ENCODE data around the gene NCR3LG1.

Gene NCR3LG1

DNA sequence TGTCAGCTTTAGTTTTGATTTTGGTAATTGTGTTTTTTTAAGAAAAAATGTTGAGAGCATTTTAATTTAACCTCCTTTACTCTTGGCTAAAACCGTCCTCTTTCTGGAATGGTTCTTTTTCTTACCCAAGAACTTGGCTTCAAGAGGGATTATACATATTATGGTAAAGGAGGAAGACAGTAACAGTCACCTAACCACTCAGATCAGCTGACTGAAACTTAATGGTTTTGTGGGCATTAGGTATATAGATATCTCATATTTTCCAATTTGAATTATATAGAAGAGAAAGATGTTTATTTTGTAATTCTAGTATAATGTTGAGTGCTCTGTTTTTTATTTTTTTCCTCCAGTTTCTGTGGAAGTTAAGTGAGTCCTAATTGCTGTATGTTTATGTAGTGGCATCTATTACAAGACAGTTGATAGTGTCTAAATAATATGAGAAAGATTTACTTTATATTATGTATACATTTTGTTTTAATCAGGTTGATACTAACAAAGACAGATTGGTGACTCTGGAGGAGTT is 36.6 kb upstream of the NCR3LG1 start:
- no peaks in the 10 kb centered on the region for H3K9me3 ChIP-seq (ENCODE audit: insufficient read depth, low read length, severe bottlenecking)
- no peak overlapping the region for H3K27ac ChIP-seq (ENCODE audit: low read length)
- no peak for DNase-seq
- peaks cover 23% of the 10 kb centered on the region; the same call in 1 of the 2 replicates for H4K20me1 ChIP-seq (ENCODE audit: insufficient read depth, low read length)
- H3K27me3 ChIP-seq (ENCODE audit: insufficient read depth, low read length, poor library complexity), result no peaks in the 10 kb centered on the region
- H3K4me2 ChIP-seq (ENCODE audit: insufficient read depth, low read length), result no peak overlapping the region
- H3K9ac ChIP-seq (ENCODE audit: low read depth, low read length), result no peak overlapping the region
- H3K36me3 ChIP-seq (ENCODE audit: insufficient read depth, low read length), result peaks cover 100% of the 10 kb centered on the region
- TF ChIP-seq, protein P1, sequence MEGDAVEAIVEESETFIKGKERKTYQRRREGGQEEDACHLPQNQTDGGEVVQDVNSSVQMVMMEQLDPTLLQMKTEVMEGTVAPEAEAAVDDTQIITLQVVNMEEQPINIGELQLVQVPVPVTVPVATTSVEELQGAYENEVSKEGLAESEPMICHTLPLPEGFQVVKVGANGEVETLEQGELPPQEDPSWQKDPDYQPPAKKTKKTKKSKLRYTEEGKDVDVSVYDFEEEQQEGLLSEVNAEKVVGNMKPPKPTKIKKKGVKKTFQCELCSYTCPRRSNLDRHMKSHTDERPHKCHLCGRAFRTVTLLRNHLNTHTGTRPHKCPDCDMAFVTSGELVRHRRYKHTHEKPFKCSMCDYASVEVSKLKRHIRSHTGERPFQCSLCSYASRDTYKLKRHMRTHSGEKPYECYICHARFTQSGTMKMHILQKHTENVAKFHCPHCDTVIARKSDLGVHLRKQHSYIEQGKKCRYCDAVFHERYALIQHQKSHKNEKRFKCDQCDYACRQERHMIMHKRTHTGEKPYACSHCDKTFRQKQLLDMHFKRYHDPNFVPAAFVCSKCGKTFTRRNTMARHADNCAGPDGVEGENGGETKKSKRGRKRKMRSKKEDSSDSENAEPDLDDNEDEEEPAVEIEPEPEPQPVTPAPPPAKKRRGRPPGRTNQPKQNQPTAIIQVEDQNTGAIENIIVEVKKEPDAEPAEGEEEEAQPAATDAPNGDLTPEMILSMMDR (IDR thresholded peaks at IDR 0.05; ENCODE audit: borderline replicate concordance, extremely low read depth, low read length, poor library complexity, severe bottlenecking), result no peak
- no peak for TF ChIP-seq EZH2 (IDR thresholded peaks at IDR 0.05; ENCODE audit: borderline replicate concordance, low read depth, low read length, severe bottlenecking)
- no peak for ATAC-seq (ENCODE audit: insufficient read depth, low read depth)
- peaks cover 87% of the 10 kb centered on the region for H3K79me2 ChIP-seq (ENCODE audit: insufficient read depth, low read length)
- 0 out of 2 replicates have a peak, but pooled peaks cover 3% of the 10 kb centered on the region for H3K4me1 ChIP-seq (ENCODE audit: insufficient read depth, low read length)
- H2AFZ ChIP-seq (ENCODE audit: low read depth, low read length), result no peak overlapping the region
- no peak overlapping the region for H3K4me3 ChIP-seq (ENCODE audit: low read depth in 1 of 2, low read length in 2 of 2)

- Histone ChIP-seq H3K9ac (ENCODE audit: low read depth, low read length) (no peak overlapping the region), H3K36me3 (ENCODE audit: insufficient read depth, low read length) (peaks cover 99% of the 10 kb centered on the region), H3K27ac (ENCODE audit: low read length) (no peak overlapping the region), H3K4me3 (ENCODE audit: low read depth in 1 of 2, low read length in 2 of 2) (no peak overlapping the region), H4K20me1 (ENCODE audit: insufficient read depth, low read length) (peaks cover 39% of the 10 kb centered on the region), H3K27me3 (ENCODE audit: insufficient read depth, low read length, poor library complexity) (no peaks in the 10 kb centered on the region), H3K4me2 (ENCODE audit: insufficient read depth, low read length) (no peak overlapping the region), H2AFZ (ENCODE audit: low read depth, low read length) (no peak overlapping the region), H3K9me3 (ENCODE audit: insufficient read depth, low read length, severe bottlenecking) (no peaks in the 10 kb centered on the region), H3K4me1 (ENCODE audit: insufficient read depth, low read length) (no peaks in the 10 kb centered on the region), H3K79me2 (ENCODE audit: insufficient read depth, low read length) (peaks cover 54% of the 10 kb centered on the region)
- TF ChIP-seq EZH2 (IDR thresholded peaks at IDR 0.05; ENCODE audit: borderline replicate concordance, low read depth, low read length, severe bottlenecking), result no peak
- TF ChIP-seq, protein P1 (IDR thresholded peaks at IDR 0.05; ENCODE audit: borderline replicate concordance, extremely low read depth, low read length, poor library complexity, severe bottlenecking), result peak; percentile 37
- DNase-seq (no peak), ATAC-seq (ENCODE audit: insufficient read depth, low read depth) (peak; percentile 62)
These were observed 22.6 kb upstream of the NCR3LG1 start for GRCh38 chr11:17328871-17329494.

- Histone ChIP-seq H3K9ac (ENCODE audit: low read depth, low read length) (no peak overlapping the region), H3K4me1 (ENCODE audit: insufficient read depth, low read length) (no peaks in the 10 kb centered on the region), H3K4me2 (ENCODE audit: insufficient read depth, low read length) (no peak overlapping the region), H3K27ac (ENCODE audit: low read length) (no peak overlapping the region), H4K20me1 (ENCODE audit: insufficient read depth, low read length) (peaks cover 33% of the 10 kb centered on the region), H3K79me2 (ENCODE audit: insufficient read depth, low read length) (peaks cover 27% of the 10 kb centered on the region), H2AFZ (ENCODE audit: low read depth, low read length) (no peak overlapping the region), H3K9me3 (ENCODE audit: insufficient read depth, low read length, severe bottlenecking) (no peaks in the 10 kb centered on the region), H3K36me3 (ENCODE audit: insufficient read depth, low read length) (peaks cover 94% of the 10 kb centered on the region), H3K27me3 (ENCODE audit: insufficient read depth, low read length, poor library complexity) (no peaks in the 10 kb centered on the region), H3K4me3 (ENCODE audit: low read depth in 1 of 2, low read length in 2 of 2) (no peak overlapping the region)
- ATAC-seq (ENCODE audit: insufficient read depth, low read depth) (no peak), DNase-seq (no peak)
- no peak for TF ChIP-seq EZH2 (IDR thresholded peaks at IDR 0.05; ENCODE audit: borderline replicate concordance, low read depth, low read length, severe bottlenecking)
- TF ChIP-seq, protein P1 (IDR thresholded peaks at IDR 0.05; ENCODE audit: borderline replicate concordance, extremely low read depth, low read length, poor library complexity, severe bottlenecking), result no peak
These were observed 19.9 kb upstream of the NCR3LG1 start for GRCh38 chr11:17331669-17332068.

Data from DND-41 (cell line).